Prostate gland (tissue), 2 donors: ENCODE results near the gene PTDSS2.

ENCODE experiments used
- CTCF ChIP-seq, 4 experiments: fragments of 200-600 bp in 2 of 4; fragments of 450-650 bp in 2 of 4; sonication (generic) in 2 of 4; IDR thresholded peaks; 1 replicate in 3 of 4; 2 replicates in 1 of 4; pipeline ENCODE4 v1.5.1; 2016 to 2019; ENCODE audit warnings: antibody characterized with exemption in 4 of 4, mild to moderate bottlenecking in 2 of 4, moderate library complexity in 2 of 4
- POLR2A ChIP-seq: fragments of 450-650 bp; IDR thresholded peaks from one replicate; pipeline ENCODE4 v1.6.1; 2016; ENCODE audit warnings: antibody characterized with exemption, mild to moderate bottlenecking

DNA sequence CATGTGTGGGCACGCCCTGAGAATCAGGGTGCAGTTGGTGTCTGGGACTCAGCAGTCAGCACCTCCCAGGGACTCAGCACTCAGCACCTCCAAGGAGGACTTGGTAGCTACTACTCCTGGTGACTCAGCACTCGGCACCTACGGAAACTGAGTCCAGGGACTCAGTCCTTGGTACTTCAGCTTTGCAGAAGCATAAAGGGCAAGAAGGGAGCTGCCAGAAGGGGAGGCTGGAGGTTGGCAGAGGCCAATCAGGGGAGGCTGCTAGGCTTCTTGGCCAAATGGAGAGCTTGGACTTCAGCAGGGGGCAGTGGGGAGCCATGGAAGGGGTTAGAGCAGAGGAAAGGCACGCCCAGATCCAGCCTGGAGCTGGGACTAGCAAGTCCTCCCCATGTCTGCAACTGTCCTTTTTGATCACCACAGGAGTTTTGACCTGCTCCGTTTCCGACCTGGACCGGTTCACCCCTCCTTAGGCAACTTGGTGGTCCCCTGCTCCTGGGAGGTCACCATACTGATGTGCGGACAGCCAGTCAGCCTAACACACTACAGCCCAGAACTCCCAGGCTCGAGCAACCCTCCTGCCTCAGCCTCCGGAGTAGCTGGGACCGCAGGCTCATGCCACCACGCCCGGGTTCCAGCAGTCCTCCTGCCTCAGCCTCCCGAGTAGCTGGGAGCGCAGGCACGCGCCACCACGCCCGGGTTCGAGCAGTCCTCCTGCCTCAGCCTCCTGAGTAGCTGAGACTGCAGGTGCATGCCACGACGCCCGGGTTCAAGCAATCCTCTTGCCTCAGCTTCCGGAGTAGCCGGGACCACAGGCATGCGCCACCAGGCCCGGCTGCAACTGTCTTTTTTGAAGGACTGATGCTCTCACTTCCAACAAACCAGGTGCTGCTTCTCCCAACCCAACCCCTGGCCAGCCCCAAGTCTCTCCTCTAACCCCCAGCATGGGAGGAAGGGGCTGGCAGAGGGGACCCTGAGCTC is 9.7 kb upstream of the PTDSS2 start:
- no peak for TF ChIP-seq CTCF (IDR thresholded peaks at IDR 0.05)
- TF ChIP-seq POLR2A, result no peak
